ENCODE measurements around the gene NR2F2.

DNA sequence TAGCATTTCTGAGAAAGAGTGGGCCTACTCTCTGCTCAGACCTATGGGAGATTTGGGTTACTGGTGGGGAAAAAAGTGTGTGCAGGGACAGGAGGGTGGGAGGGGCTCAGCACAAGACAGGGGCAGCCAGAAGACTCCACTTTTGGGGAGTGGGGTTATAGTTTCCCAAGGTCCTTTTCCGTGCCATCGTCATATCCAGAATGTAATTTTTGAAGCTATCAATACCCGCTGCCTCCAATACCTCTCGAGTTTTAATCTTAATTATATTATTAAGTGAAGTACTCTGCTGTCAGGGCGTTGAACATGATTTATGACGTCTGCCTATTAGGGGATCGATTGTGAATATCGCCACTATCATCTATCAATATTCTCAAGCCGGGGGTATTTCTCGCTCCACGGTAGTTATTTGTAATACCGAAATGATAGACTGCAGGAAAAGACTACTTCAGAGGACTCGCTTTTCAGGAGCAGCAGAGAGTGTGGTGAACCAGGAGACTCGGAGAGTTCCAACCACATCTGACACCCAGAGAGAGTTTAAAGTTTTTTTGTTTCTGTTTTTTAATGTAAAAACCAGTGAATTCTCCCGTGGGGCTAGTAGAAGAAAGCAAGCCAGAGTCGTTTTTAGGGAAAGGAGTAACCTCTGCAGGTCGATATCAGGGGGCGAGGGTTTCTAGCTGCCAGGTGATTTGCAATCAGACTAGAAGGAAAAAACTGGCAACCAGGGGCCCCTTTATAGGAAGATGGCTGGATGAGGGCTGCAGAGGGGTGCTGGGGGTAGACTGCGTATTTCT, 20.6 kb downstream of the NR2F2 start:
- no peak for TF ChIP-seq TARDBP (IDR thresholded peaks at IDR 0.05)
- no peak for TF ChIP-seq SUZ12 (IDR thresholded peaks at IDR 0.05)
